HG02763 (cell line): ENCODE data around the gene RGS14.
"Not testable (repeated sequence)": the region's sequence is repeated elsewhere in the genome, so short reads cannot be mapped to it uniquely, and the experiment has no call there.

Experiments
- ATAC-seq: cut with Tn5 transposase; IDR thresholded peaks from one replicate; pipeline ENCODE4 v1.9.1; 2021; ENCODE audit warnings: mild to moderate bottlenecking, moderate library complexity; ENCODE audit not compliant: unreplicated experiment

Gene RGS14

DNA sequence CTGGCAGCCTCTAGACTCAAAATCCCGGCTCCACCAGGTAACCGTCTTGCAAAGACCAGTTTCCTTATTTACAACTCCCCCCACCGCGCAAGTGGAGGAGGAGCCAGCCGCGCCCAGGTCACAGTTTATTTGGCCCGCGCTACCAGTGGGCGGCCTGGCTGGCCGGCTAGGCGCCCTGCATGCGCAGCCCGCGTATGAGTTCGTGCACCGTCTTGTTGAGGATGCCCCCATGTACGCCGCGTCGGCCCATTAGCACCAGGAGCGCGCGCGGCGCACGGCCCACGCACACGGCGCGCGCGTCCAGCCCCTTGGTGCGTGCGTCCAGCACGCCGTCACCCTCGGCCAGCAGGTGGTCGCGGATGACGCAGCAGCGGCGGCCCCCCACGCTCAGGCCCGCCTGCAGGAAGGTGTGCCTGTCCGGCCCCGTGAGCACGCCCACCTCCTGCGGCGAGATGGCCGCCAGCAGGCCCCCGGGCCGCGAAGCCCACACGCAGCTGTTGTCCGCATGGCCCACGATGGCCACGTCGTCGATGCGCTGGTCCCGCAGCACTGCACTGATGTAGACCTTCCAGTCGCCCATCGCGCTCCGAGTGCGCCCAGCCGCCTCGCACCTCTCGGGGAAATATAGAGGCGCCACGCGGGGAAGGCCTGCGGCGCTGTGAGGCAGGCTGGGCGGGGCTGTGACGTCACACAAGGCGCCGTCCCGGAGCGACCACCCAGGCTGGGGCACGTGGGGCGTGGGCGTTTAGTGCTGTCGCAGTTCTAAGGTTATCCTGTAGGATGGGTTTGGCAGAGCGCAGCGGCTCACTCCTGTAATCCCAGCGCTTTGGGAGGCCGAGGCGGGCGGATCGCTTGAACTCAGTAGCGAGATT is 42.5 kb downstream of the RGS14 start, which contains the start of gene PFN3:
TSS of gene PFN3 (minus strand) at position 665 of the 872 bp plus-strand sequence. CDS start at position 580, 85 bp downstream.
- no peak for ATAC-seq

DNA sequence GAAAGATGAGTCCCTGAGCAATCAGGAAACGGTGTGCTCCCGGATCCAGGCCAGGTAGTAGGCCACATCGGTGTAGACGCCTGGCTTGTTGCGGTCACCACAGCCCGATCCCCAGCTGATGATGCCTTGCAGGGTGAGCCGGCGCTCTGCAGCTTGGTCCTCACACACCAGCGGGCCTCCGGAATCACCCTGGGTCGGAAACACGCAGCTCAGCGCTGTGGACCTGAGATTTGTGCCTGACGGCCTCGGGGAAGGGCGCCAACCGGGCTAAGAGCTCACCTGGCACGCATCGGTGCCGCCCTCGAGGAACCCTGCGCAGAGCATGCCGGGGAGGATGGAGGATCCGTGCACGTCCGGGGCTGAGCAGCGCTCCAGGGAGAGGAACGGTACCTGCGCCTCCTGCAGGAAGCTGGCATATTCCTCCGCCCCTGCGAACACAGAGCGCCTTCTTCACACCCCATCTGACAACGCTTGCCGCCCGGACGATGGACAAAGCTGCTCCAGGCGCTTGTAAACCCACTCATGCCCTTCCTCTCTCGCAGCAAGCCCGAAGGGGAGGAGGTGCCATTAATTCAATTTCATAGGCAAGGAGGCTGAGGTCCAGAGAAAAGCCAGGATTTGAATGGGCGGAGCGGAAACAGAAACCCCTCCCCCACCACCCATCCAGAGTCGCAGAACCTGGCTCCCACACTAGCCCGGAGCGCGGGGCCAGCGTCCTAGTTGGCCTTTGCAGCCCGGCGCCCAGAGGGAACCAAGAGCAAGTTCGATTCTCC is 44.7 kb downstream of the RGS14 start:
- no peak for ATAC-seq

DNA sequence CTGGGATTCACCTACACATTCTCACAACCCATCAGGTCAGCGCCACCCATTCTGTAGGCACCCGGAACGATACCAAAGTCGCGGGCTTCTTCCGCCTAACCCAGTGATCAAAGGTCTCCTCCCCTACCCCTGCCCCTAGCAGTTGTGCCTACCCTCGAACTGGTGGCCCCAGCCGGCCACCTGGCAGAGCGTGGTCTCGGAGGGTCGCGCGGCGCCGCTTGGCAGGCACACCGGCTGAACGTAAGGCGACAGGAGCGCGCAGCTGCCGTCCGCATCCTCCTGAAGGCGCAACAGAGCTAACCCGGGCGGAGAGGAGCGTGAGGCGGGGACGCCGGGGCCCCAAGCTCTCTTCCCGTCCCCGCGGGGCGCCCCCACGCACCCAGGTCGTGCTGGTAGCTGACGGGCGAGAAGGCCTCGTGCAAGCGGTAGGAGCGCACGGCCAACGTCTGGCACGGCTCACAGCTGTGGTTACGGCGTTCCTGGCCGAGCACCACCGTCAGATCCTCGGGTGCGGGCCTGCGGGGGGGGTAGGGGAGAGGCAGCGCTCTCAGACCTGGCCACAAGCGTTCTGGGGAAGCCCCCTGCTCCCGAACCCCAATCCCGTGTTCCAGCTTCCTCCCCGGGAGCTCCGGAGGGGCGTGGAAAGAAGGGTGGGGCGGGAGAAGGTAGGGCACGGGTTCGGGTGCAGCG is 45.5 kb downstream of the RGS14 start:
- peak; percentile 17 for ATAC-seq

DNA sequence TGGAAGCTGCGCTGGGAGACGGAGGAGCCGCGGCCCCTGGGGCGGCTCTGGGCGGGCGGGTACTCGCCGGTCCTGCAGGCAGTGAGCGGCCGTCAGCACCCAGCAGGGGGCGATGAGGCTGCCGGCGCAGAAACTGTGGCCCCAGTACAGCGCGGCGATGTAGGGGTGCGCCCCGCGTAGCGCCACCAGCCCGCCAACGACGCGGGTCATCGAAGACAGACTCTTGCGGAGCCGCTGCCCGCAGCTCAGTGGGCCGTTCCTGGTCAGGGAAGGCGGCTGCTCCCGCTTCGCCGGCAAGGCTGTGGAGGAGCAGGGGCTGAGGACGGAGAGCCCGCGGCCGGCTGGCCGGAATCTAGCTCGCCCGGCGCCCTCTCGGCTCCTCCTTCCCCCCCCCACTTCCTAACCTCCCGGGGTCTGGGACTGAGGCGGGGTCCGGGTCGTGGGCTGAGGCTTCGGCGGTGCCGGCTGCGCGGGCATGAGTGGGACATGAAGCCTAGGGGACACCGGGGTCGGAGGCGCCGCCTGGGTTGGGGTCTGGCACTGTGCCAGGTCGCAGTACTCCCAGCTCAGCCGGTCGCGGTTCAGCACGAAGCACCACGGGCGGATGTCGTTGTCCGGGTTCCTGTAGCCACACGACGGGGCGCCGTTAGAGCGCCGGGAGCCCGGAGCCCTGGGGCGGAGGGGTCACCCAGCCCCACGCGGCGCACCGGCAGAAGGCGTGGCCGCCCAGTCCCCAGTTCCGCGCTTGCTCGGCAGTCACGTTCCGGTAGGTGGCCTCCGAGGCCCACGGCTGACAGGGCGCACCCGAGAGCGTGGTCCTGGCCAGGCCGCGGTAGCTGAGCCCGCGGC is 46.3 kb downstream of the RGS14 start:
- peak; percentile 71 for ATAC-seq

DNA sequence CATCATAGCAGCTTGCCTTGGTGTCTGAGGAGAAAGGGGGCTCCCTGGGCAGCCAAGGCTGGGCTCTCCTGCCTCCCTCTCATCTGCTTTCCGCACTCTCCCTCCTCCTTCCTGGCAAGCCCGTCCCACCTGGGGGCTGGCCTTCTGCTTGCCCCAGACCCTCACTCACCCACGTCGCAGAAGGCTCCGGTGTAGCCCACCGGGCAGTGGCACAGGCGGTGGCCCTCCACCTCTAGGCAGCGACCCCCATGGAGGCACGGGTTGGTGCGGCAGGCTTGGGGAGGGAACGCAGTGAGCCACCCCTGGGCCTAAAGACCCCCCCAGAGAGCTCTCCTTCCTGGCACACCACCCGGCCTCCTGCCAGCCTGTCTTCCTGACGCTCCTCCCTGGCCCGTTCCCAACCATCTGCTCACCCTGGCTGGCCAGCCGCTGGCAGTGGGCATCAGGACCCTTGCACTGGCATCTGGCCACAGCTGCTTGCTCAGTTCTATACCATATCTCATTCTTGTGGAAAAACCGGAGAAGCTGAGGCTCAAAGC is 47.0 kb downstream of the RGS14 start:
- no peak for ATAC-seq

DNA sequence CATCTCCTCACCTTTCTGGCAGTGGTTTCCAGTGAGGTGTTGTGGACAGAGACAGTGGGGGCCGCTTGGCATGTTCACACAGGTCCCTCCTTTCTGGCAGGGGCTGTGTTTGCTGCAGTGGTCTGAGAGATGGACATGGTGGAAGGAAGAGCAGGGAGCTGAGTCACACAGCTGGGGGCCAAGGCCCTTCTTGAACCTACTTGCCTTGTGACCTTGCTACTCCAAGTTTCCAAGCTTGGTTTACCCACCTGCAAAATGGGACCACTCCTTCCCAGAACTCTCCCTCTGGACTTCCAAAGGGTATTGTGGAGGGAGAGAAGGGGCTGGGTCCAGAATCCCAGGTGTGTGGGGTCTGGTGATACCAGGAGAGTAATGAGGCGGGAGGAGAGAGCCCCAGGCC is 47.6 kb downstream of the RGS14 start:
- ATAC-seq: no peak

DNA sequence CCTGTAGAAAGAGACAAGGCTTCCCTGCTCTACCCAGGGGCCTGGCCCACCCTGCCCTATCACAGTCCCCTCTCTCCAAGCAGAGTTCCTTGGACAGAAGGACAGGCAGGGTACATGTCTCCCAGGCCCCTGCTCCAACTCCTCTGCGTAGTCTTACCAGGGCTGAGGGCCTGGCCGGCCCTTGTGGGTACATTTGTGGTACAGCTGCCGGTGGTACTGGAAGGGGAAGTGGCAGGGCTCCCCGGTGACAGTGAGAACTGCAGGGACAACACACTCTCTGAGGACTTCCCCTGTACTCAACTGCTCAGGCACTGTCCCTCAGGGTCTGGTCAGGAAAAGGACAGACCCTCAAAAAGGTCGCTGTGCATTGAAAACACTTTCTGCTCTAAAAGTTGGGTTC is 48.1 kb downstream of the RGS14 start:
- ATAC-seq: no peak

DNA sequence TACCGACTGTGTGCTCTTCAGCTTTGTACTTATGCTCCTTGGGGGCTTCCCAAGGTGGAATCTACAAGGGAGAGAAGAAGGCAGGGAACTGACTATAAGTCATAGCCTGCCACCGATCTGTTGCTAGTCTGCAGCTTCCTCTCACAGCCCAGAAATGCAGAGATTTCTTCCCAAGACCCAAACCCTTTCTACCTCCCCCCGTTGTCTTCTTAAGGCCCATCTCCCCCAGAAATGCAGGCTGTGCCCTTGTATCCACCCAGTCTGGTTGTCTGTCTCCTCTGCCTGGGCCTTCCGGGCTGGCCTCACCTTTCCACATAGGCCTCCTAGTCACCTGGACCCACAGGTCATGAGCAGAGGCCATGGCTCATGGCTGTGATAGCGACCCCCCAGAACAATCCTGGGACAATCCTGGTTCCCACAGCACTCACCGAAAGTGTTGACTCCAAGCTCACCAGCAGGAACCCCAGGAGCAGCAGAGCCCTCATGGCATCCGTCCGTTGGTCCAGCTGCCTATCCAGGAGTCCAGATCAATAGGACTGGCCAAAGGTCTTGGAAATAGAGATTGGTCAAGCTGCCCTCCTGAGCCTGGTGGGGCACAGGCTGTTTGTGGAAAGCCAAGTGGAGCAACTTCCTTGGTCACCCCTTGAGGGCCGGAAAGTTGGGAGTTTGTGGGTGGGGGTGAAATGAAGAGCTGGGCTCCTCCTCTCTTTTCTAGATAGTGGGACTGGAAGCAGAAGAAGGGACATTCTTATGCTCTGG is 51.5 kb downstream of the RGS14 start, which contains the start of gene F12:
TSS of gene F12 (minus strand) at position 522 of the 759 bp plus-strand sequence. CDS start at position 485, 37 bp downstream.
- no peak for ATAC-seq

DNA sequence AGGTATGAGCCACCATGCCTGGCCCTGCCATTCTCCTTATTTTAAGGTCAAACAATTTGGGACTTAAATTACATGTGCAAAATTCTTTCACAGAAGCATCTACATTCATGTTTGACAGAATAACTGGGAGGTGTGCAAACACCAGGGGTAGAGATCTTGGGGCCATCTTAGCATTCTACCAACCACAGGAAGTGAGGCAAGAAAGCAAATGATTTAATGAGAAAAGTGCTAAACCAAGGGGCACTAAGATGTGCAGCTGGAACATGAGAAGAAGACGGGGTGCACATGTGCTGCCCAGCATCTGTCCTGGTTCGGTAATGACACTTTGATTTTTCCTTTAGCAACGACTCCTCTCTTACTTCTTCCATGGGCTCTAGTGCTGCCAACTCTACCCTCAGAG is 52.9 kb downstream of the RGS14 start:
- ATAC-seq: no peak

DNA sequence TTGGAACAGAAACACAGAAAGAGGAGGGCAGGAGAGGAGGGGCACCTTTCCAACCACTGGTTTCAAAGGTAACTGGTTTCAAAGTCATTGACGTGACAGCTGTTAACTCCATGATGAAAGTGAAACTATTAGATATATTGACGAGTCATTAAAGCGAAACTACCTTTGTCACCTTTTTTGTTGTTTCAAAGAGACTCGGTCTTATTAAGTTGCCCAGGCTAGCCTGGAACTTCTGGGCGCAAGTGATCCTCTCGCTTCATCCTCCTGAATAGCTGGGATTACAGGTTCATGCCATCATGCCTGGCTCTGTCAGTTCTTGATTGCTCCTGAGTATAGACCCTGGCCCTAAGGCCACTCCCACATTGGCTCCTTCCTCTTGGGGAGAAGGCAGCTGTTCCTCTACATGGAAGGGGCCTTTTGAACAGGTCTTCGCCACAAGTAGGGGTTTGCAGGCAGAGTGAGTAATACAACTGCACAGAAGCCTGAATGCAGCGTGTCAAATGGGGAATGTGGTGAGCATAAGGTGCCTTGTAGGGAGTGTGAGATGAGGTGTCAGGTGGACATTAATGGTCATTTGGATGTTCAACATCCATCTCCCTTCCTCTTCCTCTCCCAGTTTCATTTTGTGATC is 55.0 kb downstream of the RGS14 start:
- peak; percentile 53 for ATAC-seq

DNA sequence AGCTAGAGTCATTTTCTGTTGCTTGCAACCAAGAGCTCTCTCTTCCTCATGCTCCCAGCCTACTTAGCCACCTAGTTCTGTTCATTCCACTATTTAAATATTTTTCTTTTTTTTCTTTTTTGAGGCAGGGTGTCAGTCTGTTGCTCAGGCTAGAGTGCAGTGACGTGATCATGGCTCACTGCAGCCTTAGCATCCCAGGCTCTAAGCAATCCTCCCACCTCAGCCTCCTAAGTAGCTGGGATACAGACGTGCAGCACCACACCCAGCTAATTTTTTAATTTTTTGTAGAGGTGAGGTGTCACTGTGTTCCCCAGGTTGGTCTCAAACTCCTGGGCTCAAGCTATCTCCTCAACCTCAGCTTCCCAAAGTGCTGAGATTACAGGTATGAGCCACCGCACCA is 56.8 kb downstream of the RGS14 start:
- no peak for ATAC-seq

DNA sequence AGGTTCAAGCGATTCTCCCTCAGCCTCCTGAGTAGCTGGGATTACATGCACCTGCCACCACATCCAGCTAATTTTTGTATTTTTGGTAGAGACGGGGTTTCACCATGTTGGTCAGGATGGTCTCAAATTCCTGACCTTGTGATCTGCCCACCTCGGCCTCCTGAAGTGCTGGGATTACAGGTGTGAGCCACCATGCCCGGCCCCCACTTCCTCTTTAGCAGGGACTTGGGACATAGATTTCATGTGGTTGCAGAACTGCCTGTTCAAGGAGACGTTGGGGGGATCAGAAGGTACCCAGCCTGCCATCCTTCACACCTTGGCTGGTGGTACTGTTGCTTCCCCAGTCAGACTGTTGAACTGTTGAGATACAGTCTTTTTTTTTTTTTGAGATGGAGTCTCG is 59.4 kb downstream of the RGS14 start:
- ATAC-seq: not testable (repeated sequence)

DNA sequence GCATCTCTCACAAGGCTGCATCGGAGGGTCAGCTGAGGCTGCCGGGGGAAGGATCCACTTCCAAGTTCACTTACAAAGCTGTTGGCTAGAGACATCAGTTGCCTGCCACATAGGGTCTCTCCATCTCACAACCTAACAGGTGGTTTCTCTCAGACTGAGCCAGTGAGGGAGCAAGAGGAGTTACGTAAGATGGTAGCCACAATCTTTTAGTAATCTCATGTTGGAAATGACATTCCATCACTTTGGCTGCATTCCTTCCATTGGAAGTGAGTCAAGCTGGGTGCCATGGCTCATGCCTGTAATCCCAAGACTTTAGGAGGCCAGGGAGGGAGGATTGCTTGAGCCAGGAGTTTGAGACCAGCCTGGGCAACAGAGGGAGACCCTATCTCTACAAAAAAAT is 61.3 kb downstream of the RGS14 start:
- no peak for ATAC-seq

DNA sequence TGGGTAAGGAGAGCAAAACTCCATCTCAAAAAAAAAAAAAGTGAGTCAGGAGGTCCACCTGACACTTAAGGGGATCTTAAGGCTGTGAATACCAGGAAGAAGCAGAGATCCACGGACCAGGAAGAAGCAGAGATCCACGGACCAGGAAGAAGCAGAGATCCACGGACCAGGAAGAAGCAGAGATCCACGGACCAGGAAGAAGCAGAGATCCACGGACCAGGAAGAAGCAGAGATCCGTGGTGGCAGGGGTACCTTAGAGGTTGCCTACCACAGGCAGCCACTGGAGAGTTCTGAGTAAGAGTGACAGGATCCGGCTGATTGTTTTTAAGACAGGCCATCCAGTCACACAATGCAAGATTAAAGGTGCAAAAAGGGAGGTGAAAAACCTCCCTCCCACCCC is 62.7 kb downstream of the RGS14 start:
- ATAC-seq: not testable (repeated sequence)

DNA sequence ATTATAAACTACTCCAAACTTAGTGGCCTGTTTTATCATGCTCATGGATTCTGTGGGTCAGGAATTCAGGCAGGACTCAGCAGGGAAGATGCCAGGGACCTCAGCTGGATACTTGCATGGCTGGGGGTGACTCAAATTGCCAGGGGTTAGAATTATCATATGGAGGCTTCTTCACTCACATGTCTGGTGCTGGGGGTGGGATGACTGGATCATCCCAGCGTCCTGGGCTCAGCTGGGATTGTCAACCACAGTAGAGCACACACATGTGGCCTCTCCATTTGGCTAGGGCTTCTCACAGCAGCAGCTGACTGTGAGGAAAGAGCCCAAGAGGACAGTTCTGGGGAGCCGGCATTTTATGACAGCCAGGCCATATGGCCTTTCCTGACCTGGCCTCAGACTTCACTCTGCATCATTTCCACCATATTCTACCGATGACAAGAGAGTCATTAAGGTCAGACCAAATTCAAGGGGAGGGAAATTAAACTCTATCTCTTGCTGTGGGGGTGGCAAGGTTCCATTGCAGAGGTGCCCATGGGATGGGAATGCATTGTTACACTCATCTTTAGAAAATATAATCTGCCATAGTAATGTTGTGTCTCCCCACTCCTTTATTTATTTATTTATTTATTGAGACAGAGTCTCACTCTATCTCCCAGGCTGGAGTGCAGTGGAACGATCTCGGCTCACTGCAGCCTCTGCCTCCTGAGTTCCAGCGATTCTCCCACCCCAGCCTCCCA is 63.5 kb downstream of the RGS14 start:
- ATAC-seq: no peak
